Endothelial cell (in vitro differentiated cells): ENCODE data around the gene TAS2R3. TPM values are rescaled to one million over a fixed set of nuclear protein-coding genes. Genes with fewer than 3 reads are reported as not detected.

ENCODE experiments used
- DNase-seq: peaks from one replicate; pipeline ENCODE4 v3.0.0; 2021; ENCODE audit warnings: low spot score
- H3K27ac Mint-ChIP-seq: one replicate; pipeline ENCODE4 v1.8.0; 2021; ENCODE audit warnings: mixed read lengths, inconsistent platforms; ENCODE audit not compliant: unreplicated experiment
- H3K27me3 Mint-ChIP-seq: one replicate; pipeline ENCODE4 v1.8.0; 2021; ENCODE audit warnings: mild to moderate bottlenecking, moderate library complexity, mixed read lengths, inconsistent platforms; ENCODE audit not compliant: unreplicated experiment
- H3K36me3 Mint-ChIP-seq: one replicate; pipeline ENCODE4 v1.8.0; 2021; ENCODE audit warnings: mild to moderate bottlenecking, low read depth, mixed read lengths, inconsistent platforms; ENCODE audit not compliant: unreplicated experiment
- H3K4me1 Mint-ChIP-seq: one replicate; pipeline ENCODE4 v1.8.0; 2021; ENCODE audit warnings: mild to moderate bottlenecking, mixed read lengths, inconsistent platforms; ENCODE audit not compliant: unreplicated experiment
- H3K4me3 Mint-ChIP-seq: one replicate; pipeline ENCODE4 v1.8.0; 2021; ENCODE audit warnings: mild to moderate bottlenecking, mixed read lengths, inconsistent platforms; ENCODE audit not compliant: unreplicated experiment
- H3K9me3 Mint-ChIP-seq: one replicate; pipeline ENCODE4 v1.8.0; 2021; ENCODE audit warnings: mixed read lengths, inconsistent platforms; ENCODE audit not compliant: unreplicated experiment
- total RNA-seq: library from RNA; stranded (reverse); fragmentation: NEBNext Ultra II Directional; extraction: Animal tissue kit (Norgen Biotek cat#: 25700); gene quantifications from one replicate; pipeline ENCODE4 v1.2.1, GENCODE V29; 2021; ENCODE audit not compliant: unreplicated experiment
- TF ChIP-seq, protein P1 (sequence below): fragments of 200-600 bp; sonication (generic); IDR thresholded peaks from one replicate; pipeline ENCODE4 v1.5.0; 2021; ENCODE audit warnings: antibody characterized with exemption; ENCODE audit not compliant: unreplicated experiment

TAS2R3 gene
- total RNA-seq, 1 donor from 2014 or later: 0.74 TPM

DNA sequence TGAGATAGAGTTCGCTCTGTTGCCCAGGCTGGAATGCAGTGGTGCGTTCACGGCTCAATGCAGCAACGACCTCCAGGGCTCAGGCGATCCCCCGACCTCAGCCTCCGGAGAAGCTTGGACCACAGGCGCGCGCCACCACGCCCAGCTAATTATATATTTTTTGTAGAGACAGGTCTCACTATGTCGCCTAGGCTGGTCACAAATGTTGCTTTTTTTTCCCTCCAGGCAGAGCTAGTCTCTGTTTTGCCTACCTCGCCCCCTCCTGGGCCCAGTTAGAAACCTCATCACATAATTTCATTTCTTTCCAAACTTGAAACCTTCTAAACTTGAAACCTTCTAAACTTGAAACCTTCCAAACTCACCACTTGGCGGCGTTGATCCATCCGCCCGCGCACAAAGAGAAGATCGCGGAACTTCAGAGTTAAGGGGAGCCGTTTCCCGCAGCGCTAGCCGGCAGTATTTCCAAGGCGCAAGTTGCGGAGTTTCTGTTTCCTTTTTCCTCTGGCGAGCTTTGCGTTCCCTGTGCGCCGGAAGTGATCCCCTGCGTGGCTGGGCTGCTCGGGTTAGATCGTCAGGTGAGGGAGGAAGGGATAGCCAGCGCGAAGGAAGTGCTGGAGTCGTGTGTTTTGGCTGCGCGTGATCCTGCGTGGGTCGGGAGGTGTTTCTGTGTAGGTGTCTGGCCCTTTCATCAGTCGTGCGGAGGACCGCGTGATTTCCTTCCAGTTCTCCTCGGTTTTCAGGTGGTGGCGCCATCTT is 25.9 kb upstream of the TAS2R3 start, which contains the start of gene SSBP1:
TSS of gene SSBP1 (plus strand) at position 523 of the 756 bp plus-strand sequence. CDS start 809 bp downstream, outside the sequence.
- H3K27me3 Mint-ChIP-seq: peaks cover 6% of the 10 kb centered on the region

DNA sequence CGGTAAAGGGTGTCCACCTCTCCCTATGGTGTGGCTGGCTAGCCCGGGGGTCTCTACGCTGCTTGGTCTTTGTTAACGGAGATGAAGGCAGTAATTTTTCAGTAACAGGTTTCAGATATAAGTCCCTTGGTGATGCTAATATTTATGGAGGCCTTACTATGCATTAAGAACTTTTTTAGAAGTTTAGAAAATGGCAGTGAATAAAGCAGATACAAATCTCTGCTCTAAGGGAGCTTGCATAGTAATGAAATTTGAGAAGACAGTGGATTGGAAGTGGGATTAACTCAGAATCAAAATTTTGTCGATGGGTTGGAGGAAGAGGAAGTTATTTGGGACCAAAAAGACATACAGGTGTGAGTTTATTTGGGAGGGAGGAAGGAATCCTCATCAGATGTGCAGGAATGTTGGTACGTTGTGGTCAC is 25.3 kb upstream of the TAS2R3 start:
- TF ChIP-seq, protein P1, sequence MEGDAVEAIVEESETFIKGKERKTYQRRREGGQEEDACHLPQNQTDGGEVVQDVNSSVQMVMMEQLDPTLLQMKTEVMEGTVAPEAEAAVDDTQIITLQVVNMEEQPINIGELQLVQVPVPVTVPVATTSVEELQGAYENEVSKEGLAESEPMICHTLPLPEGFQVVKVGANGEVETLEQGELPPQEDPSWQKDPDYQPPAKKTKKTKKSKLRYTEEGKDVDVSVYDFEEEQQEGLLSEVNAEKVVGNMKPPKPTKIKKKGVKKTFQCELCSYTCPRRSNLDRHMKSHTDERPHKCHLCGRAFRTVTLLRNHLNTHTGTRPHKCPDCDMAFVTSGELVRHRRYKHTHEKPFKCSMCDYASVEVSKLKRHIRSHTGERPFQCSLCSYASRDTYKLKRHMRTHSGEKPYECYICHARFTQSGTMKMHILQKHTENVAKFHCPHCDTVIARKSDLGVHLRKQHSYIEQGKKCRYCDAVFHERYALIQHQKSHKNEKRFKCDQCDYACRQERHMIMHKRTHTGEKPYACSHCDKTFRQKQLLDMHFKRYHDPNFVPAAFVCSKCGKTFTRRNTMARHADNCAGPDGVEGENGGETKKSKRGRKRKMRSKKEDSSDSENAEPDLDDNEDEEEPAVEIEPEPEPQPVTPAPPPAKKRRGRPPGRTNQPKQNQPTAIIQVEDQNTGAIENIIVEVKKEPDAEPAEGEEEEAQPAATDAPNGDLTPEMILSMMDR: no peak
- Mint-ChIP-seq H3K27ac (peak overlapping the region; percentile 98), H3K4me1 (peaks cover 16% of the 10 kb centered on the region), H3K36me3 (peaks cover 5% of the 10 kb centered on the region), H3K27me3 (peaks cover 6% of the 10 kb centered on the region), H3K9me3 (no peaks in the 10 kb centered on the region), H3K4me3 (peak overlapping the region; percentile 98)
- DNase-seq: no peak

More for the DNA sequence above, 25.9 kb upstream of the TAS2R3 start, which contains the start of gene SSBP1:
- H3K9me3 Mint-ChIP-seq: no peaks in the 10 kb centered on the region
- TF ChIP-seq, protein P1: peak; percentile 71
- peaks cover 16% of the 10 kb centered on the region for H3K4me1 Mint-ChIP-seq
- peak; percentile 83 for DNase-seq
- peak within 1 kb of the TSS; percentile 98 for H3K27ac Mint-ChIP-seq
- H3K36me3 Mint-ChIP-seq: no peaks in the 10 kb centered on the region
- peak within 1 kb of the TSS; percentile 98 for H3K4me3 Mint-ChIP-seq

DNA sequence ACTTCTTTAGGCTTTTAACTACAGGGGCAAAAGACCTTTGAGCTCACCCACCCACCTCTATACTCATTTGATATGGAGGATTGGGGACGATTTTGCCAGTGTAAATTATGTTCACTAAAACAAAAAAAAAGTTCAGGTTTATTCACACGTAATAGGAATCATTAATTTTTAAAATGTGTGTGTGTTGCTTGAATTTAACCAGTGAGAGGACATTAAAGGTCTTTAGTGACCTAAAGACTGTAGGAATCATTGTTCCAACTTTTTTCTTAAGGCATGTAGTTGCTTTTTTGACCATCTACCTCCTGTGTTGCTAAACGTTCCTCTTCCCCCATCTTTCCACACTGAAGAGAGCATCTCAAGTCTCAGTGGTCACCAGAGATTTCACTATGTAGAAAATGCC is 24.6 kb upstream of the TAS2R3 start:
- DNase-seq: no peak
- Mint-ChIP-seq H3K4me1 (peaks cover 16% of the 10 kb centered on the region), H3K9me3 (no peaks in the 10 kb centered on the region), H3K27me3 (peaks cover 6% of the 10 kb centered on the region), H3K4me3 (peak overlapping the region; percentile 85), H3K27ac (peak overlapping the region; percentile 68), H3K36me3 (peaks cover 10% of the 10 kb centered on the region)
- TF ChIP-seq, protein P1: no peak

DNA sequence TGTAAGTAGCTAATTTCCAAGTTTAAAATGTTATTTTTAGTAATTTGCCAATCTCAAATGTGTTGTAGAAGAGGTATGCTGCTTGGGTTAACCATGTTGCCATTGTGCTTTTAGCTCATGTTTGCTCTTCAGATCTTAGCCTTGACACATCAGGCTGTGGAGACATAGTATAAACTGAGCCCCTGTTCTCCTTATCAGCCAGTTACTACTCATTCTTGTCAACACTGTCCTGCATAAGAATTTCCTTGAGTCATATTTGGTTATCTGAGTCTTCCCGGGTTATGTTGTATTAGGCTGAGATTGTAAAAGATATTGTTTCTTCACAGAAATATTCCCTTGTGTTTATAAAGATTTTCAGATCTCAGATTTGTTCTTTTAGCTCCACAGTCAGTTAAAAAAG is 21.7 kb upstream of the TAS2R3 start:
- TF ChIP-seq, protein P1: no peak
- no peaks in the 10 kb centered on the region for H3K9me3 Mint-ChIP-seq
- no peak for DNase-seq
- no peak overlapping the region for H3K27ac Mint-ChIP-seq
- H3K27me3 Mint-ChIP-seq: peaks cover 6% of the 10 kb centered on the region
- H3K4me1 Mint-ChIP-seq: peaks cover 16% of the 10 kb centered on the region
- peaks cover 16% of the 10 kb centered on the region for H3K36me3 Mint-ChIP-seq
- H3K4me3 Mint-ChIP-seq: no peak overlapping the region

DNA sequence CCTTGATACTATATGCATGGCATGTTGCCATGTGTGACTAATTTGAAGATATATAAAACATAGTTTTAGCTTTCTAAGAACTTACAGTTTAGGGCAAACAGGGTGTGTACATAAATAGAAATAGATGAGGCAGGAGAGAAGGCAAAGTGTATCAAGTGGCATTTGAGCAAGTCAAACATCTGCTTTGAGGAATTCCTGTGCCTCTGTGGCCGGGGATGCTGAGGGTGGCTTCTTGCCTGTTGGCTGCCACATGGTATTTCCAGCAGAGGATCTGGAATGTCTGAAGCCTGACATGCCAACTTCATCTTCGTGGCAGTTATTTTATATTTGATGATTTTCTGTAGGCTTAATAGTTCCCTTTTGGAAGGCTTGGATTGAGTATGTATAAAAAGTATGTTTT is 19.8 kb upstream of the TAS2R3 start:
- Mint-ChIP-seq H3K4me3 (no peak overlapping the region), H3K36me3 (peaks cover 22% of the 10 kb centered on the region), H3K9me3 (no peaks in the 10 kb centered on the region), H3K4me1 (peaks cover 9% of the 10 kb centered on the region), H3K27ac (no peak overlapping the region), H3K27me3 (peaks cover 3% of the 10 kb centered on the region)
- TF ChIP-seq, protein P1: no peak
- DNase-seq: no peak
